OCI-LY3 (cell line): Measurements from ENCODE around the gene APOL5.

Experiments
- CTCF ChIP-seq: fragments of 200-600, 300-600 bp; sonication (generic); IDR thresholded peaks from 2 replicates; pipeline ENCODE4 v1.5.1; 2014; ENCODE audit warnings: antibody characterized with exemption, low read length, low read depth
- EZH2phosphoT487 ChIP-seq: fragments of 200-600 bp; shearing (Covaris generic); IDR thresholded peaks from 2 replicates; pipeline ENCODE4 v1.6.1; 2018; ENCODE audit warnings: antibody characterized with exemption, mixed run types, low read depth

- no peak for TF ChIP-seq CTCF
- no peak for TF ChIP-seq EZH2phosphoT487
Observed at GRCh38 chr22:35777335-35777975, 59.8 kb downstream of the APOL5 start.
